HG03432 (cell line): Measurements from ENCODE around the gene ANKRD39.
"Not testable (repeated sequence)": the region's sequence is repeated elsewhere in the genome, so short reads cannot be mapped to it uniquely, and the experiment has no call there.

ENCODE experiments used
- ATAC-seq: cut with Tn5 transposase; IDR thresholded peaks from one replicate; pipeline ENCODE4 v1.9.1; 2021; ENCODE audit warnings: mild to moderate bottlenecking, moderate library complexity; ENCODE audit not compliant: unreplicated experiment

Gene ANKRD39

DNA sequence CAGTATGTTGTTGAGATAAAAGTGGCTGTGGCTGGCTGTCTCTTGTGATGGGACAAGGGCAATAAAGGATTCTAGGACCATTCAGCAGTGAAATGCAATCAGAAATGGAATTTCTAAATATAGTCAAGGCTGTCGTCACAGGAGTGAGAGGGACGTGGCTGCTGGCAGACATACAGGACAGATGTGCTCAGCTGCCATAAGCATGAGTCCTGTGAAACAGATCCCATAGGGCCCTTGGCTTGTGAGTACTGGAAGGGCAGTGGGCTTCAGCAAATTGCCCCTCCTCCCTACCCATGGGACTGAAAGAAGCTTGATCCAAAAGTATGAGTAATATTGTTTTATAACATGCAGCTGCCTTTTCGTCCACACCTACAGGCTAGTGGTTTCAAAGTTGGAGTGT lies 45.9 kb downstream of the ANKRD39 start:
- no peak for ATAC-seq

GRCh38 chr2:96810783-96811192 lies 47.0 kb downstream of the ANKRD39 start:
- no peak for ATAC-seq

- no peak for ATAC-seq
Measured at GRCh38 chr2:96809951-96810782, 47.6 kb downstream of the ANKRD39 start.

- no peak for ATAC-seq
Measured at GRCh38 chr2:96809216-96809882, 48.5 kb downstream of the ANKRD39 start.

- no peak for ATAC-seq
Measured at GRCh38 chr2:96808176-96808837, 49.5 kb downstream of the ANKRD39 start.

GRCh38 chr2:96807127-96807471 lies 50.7 kb downstream of the ANKRD39 start:
- ATAC-seq: no peak

DNA sequence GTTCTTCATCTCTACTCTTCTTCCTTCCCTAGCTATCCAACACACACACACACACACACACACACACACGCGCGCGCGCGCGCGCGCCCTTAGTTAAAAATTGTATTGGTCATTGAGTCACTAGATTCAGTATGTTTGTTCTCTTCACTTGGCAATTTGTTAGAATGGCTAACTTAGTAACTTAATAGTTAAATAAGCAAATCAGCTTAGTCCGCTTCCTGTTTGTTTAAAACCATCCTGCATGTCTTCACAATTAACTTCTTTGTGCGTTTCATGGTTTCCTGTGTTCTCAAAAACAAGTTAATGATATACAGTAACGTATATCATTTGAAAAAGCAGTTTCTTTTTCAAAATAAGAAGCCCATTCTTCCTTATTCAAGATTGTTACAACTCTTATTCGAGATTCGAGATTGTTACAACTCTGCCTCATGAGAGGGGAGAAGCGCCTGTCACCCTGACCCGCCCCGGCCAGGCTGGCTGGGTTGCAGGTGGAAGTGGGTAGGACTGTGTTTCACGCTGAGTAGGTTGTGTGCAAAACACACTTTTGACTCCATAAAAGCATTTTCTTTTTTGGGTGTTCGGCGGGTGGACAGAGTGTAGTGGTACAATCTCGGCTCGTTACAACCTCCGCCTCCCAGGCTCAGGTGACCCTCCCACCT lies 51.2 kb downstream of the ANKRD39 start:
- ATAC-seq: no peak

DNA sequence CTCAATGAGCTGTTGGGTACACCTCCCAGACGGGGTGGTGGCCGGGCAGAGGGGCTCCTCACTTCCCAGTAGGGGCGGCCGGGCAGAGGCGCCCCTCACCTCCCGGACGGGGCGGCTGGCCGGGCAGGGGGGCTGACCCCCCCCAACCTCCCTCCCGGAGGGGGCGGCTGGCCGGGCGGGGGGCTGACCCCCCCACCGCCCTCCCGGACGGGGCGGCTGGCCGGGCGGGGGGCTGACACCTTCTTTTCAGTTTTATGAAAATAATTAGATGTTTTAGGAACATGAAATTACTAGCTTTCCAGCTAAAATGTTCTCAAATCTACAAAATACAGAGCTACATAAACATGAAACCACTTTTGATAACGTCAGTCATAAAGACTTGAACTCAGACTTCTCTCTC lies 51.9 kb downstream of the ANKRD39 start:
- not testable (repeated sequence) for ATAC-seq

GRCh38 chr2:96804986-96805385 lies 52.8 kb downstream of the ANKRD39 start:
- ATAC-seq: no peak

- no peak for ATAC-seq
Measured at GRCh38 chr2:96802721-96803120, 55.1 kb downstream of the ANKRD39 start.

- peak; percentile 39 for ATAC-seq
Measured at GRCh38 chr2:96801786-96802595, 55.8 kb downstream of the ANKRD39 start.

DNA sequence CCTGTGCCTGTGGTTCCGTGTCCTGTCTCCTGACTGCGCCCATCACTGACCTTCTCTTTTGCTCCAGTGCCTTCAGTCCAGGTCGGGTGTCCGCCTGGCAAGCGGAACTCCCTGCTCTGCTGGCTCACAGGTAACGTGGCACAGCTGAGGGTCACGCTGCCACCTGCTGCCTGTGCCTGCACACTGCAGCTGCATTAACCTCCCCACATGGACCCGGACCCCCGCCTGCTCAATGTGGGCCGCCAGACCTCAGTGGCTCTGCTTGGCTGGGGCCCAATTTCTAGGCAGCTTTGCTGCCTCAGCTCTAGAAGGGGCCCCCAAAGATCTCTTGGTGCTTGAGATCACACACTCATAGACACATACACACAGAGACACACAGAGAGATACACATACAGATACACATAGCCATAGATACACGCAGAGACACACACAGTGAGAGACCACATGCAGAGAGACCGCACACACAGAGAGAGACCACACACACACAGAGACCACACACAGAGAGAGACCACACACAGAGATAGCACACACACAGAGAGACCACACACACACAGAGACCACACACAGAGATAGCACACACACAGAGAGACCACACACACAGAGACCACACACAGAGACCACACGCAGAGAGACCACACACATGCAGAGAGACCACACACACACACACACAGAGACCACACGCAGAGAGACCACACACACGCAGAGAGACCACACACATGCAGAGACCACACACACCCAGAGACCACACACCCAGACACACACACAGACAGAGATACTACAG lies 56.6 kb downstream of the ANKRD39 start:
- ATAC-seq: peak; percentile 80

GRCh38 chr2:96800061-96801004 lies 57.5 kb downstream of the ANKRD39 start:
- peak; percentile 32 for ATAC-seq

GRCh38 chr2:96799623-96799935 lies 58.2 kb downstream of the ANKRD39 start:
- ATAC-seq: no peak

- no peak for ATAC-seq
Measured at GRCh38 chr2:96798733-96799622, 58.8 kb downstream of the ANKRD39 start.
